GM12801 (cell line): ENCODE measurements around the gene PAN3.

Experiments used
- CTCF ChIP-seq: IDR thresholded peaks from one replicate; pipeline ENCODE4 v1.5.1; 2011; ENCODE audit warnings: control low read depth; ENCODE audit not compliant: insufficient read length; ENCODE audit errors: extremely low read depth

The PAN3 gene

GRCh38 chr13:28314879-28315278, 176.5 kb downstream of the PAN3 start:
- TF ChIP-seq CTCF: no peak

GRCh38 chr13:28316129-28316528, 177.8 kb downstream of the PAN3 start:
- TF ChIP-seq CTCF: no peak

DNA sequence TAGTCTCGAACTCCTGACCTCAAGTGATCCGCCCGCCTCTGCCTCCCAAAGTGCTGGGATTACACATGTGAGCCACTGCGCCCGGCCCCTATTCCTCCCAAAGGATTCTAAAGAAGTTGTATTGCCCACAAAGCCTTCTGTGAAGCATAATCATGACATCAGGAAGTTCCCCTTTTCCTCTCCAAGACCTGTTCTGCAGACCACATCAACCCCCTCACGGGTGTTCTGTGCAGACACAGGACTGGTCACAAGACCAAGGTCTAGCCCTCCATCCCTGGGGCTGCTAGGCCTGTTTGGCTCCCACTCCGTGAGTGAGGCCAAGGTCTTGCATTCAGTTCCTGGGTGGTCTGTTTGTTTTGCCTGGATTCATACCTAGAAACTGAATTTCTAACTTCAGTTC, 178.5 kb downstream of the PAN3 start:
- no peak for TF ChIP-seq CTCF

- TF ChIP-seq CTCF: no peak
Measured at GRCh38 chr13:28318496-28318895, 180.2 kb downstream of the PAN3 start.

DNA sequence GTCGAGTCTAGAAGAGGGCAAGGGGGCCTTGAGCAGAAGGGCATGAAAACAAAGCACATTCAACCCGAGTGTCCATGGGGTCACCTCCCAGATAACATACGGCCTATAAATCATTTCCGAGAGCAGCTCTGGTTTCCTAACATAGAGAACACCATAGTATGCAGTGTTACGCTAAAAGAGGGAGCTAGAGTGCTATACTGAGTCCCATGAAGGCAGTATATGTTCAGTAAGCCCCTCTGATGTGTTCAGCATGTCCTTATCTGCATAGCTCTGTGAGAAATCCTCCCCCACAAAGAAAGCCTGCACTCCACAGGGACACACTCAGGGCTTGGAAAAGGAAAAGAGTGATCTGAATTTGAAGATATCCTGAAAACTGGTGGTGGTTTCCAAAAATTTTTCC, 181.2 kb downstream of the PAN3 start:
- TF ChIP-seq CTCF: no peak

- no peak for TF ChIP-seq CTCF
Measured at GRCh38 chr13:28320209-28320608, 181.9 kb downstream of the PAN3 start.

DNA sequence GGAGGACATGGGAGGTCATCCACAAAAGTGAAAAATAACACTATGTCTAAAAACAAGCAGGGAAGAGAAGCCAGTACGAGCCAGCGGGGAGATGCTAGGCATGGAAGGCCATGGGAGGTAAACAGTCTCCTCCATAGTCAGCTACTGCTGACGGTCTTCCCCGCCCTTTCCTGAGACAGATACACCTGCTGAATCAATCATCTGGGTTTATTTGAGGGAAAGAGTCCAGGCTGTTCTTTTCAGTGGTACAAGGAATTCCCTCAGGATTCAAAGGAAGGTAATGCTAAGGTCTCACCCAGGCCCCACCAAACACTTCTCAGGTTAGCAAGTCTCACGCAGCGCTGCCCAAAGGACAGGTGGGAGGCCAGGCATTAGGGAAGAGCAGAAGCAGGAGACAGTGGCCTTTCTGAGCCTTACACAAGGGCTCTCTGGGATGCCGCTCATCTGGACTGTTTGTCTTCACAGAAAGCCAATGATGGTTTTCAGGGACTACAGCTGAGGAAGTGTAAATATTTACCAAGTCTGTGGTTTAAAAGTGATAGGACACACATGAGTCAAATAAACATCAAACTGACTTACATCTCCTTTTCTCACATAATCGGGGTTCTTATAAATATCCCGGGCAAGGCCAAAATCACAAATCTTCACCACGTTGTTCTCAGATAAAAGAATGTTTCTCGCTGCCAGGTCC, 182.7 kb downstream of the PAN3 start:
- no peak for TF ChIP-seq CTCF
